GM21447 (cell line): ENCODE data around the gene SH3GLB2.

Source experiments
- ATAC-seq: cut with Tn5 transposase; IDR thresholded peaks from one replicate; pipeline ENCODE4 v1.9.1; 2021; ENCODE audit not compliant: unreplicated experiment

Gene SH3GLB2

GRCh38 chr9:129023036-129023907 is 4.9 kb downstream of the SH3GLB2 start:
- no peak for ATAC-seq

- ATAC-seq = no peak
Measured at GRCh38 chr9:129022037-129022436, 6.1 kb downstream of the SH3GLB2 start.

- peak; percentile 72 for ATAC-seq
Measured at GRCh38 chr9:129021091-129021490, 7.0 kb downstream of the SH3GLB2 start.

GRCh38 chr9:129014608-129015007 is 13.5 kb downstream of the SH3GLB2 start:
- no peak for ATAC-seq

- ATAC-seq = no peak
Measured at GRCh38 chr9:129014124-129014523, 14.0 kb downstream of the SH3GLB2 start.

- ATAC-seq = no peak
Measured at GRCh38 chr9:129013674-129014073, 14.5 kb downstream of the SH3GLB2 start.

GRCh38 chr9:129012893-129013448 is 15.2 kb downstream of the SH3GLB2 start:
- no peak for ATAC-seq

- no peak for ATAC-seq
Measured at GRCh38 chr9:129012343-129012742, 15.8 kb downstream of the SH3GLB2 start.

GRCh38 chr9:129011761-129012181 is 16.4 kb downstream of the SH3GLB2 start:
- no peak for ATAC-seq

- no peak for ATAC-seq
Measured at GRCh38 chr9:129011170-129011569, 17.0 kb downstream of the SH3GLB2 start.

- ATAC-seq = no peak
Measured at GRCh38 chr9:129010267-129010975, 17.7 kb downstream of the SH3GLB2 start.

- ATAC-seq = no peak
Measured at GRCh38 chr9:129009584-129010141, 18.5 kb downstream of the SH3GLB2 start.

- no peak for ATAC-seq
Measured at GRCh38 chr9:129008986-129009583, 19.0 kb downstream of the SH3GLB2 start.

GRCh38 chr9:129008469-129008965 is 19.6 kb downstream of the SH3GLB2 start:
- no peak for ATAC-seq

GRCh38 chr9:129007766-129008468 is 20.2 kb downstream of the SH3GLB2 start:
- ATAC-seq = no peak

GRCh38 chr9:129007035-129007765 is 20.9 kb downstream of the SH3GLB2 start:
- no peak for ATAC-seq

- no peak for ATAC-seq
Measured at GRCh38 chr9:129006328-129007034, 21.6 kb downstream of the SH3GLB2 start.

GRCh38 chr9:129005336-129005997 is 22.7 kb downstream of the SH3GLB2 start:
- no peak for ATAC-seq
